ENCODE data around the gene BIN1. TPM values are rescaled to one million over a fixed set of nuclear protein-coding genes. Genes with fewer than 3 reads are reported as not detected.

The BIN1 gene
- total RNA-seq, 1 donor from 2014 or later = 26.9 TPM

DNA sequence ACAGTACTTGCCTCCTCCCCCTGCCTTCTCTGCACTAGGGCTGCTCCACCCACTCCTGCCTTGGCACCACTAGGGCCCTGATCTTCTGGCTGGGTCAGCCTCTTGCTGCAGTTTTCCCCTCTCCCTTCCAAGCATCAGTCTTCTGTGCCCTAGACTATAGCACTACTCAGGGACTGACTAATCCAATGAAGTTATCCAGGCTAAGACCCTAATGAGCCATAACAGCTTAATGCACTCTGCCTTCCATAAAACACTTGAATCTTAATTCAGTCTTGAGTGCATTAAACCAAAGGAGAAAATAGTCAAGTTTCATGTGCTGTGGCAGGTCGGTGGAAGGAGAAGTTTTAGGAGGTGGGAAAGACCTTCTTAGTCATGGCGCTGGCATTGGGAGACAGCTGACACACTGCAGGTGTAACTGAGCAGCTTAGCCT, 95.7 kb downstream of the BIN1 start:
- H4K20me1 ChIP-seq (ENCODE audit: low read depth) = no peaks in the 10 kb centered on the region
- no peak for DNase-seq (ENCODE audit: low spot score)
- H3K36me3 ChIP-seq = no peaks in the 10 kb centered on the region
- H3K4me1 Mint-ChIP-seq = peaks cover 5% of the 10 kb centered on the region
- no peak overlapping the region for H3K27ac Mint-ChIP-seq
- no peak overlapping the region for H3K4me3 ChIP-seq
- no peaks in the 10 kb centered on the region for H3K36me3 Mint-ChIP-seq
- no peaks in the 10 kb centered on the region for H3F3A ChIP-seq (ENCODE audit: low read depth)
- peaks cover 9% of the 10 kb centered on the region for H3K4me1 ChIP-seq
- H3K4me2 ChIP-seq = no peak overlapping the region
- H3K27me3 ChIP-seq = no peaks in the 10 kb centered on the region
- no peaks in the 10 kb centered on the region for H3K9me3 Mint-ChIP-seq
- H3K9ac ChIP-seq = no peak overlapping the region
- no peak overlapping the region for H2AFZ ChIP-seq (replicated peaks)
- H3K27ac ChIP-seq = no peak overlapping the region
- no peak for TF ChIP-seq EZH2phosphoT487 (IDR thresholded peaks at IDR 0.05)
- TF ChIP-seq, protein P1, sequence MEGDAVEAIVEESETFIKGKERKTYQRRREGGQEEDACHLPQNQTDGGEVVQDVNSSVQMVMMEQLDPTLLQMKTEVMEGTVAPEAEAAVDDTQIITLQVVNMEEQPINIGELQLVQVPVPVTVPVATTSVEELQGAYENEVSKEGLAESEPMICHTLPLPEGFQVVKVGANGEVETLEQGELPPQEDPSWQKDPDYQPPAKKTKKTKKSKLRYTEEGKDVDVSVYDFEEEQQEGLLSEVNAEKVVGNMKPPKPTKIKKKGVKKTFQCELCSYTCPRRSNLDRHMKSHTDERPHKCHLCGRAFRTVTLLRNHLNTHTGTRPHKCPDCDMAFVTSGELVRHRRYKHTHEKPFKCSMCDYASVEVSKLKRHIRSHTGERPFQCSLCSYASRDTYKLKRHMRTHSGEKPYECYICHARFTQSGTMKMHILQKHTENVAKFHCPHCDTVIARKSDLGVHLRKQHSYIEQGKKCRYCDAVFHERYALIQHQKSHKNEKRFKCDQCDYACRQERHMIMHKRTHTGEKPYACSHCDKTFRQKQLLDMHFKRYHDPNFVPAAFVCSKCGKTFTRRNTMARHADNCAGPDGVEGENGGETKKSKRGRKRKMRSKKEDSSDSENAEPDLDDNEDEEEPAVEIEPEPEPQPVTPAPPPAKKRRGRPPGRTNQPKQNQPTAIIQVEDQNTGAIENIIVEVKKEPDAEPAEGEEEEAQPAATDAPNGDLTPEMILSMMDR (IDR thresholded peaks at IDR 0.05) = no peak
- TF ChIP-seq EZH2 (IDR thresholded peaks at IDR 0.05) = no peak
- H3K4me3 Mint-ChIP-seq = no peak overlapping the region
- no peaks in the 10 kb centered on the region for H3K79me2 ChIP-seq (ENCODE audit: low read depth)
- no peaks in the 10 kb centered on the region for H3K27me3 Mint-ChIP-seq (ENCODE audit: insufficient read depth, low read depth)
- no peaks in the 10 kb centered on the region for H3K9me3 ChIP-seq (ENCODE audit: low read depth)

DNA sequence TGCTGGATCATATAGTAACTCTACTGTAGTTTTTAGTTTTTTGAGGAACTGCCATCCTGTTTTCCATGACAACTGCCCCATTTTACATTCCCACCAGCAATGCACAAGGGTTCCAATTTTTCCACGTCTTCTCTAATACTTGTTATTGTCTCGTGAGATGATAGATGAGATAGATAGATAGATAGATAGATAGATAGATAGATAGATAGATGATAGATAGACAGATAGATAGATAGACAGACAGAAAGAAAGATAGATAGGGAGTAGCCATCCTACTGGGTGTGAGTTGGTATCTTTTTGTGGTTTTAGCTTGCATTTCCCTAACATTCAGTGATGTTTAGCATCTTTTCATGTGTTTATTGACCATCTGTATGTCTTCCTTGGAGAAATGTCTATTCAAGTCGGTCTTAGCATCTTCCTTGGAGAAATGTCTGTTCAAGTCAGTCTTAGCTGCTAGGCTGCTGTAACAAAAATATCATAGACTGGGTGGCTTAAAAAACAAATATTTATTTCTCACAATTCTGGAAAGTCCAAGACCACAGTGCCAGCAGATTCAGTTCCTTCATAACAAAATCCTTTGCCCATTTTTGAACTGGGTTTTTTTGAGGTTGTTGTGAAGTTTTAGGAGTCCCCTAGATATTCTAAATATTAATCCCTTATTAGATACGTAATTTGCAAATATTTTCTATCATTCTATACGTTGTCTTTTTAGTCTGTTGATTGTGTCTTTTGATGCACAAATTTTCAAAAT, 98.5 kb downstream of the BIN1 start:
- no peaks in the 10 kb centered on the region for H3K9me3 ChIP-seq (ENCODE audit: low read depth)
- Mint-ChIP-seq H3K4me3 (no peak overlapping the region), H3K27ac (no peak overlapping the region), H3K4me1 (peaks cover 20% of the 10 kb centered on the region), H3K27me3 (ENCODE audit: insufficient read depth, low read depth) (no peaks in the 10 kb centered on the region), H3K9me3 (no peaks in the 10 kb centered on the region), H3K36me3 (no peaks in the 10 kb centered on the region)
- no peaks in the 10 kb centered on the region for H3K79me2 ChIP-seq (ENCODE audit: low read depth)
- H4K20me1 ChIP-seq (ENCODE audit: low read depth) = no peaks in the 10 kb centered on the region
- H3K27ac ChIP-seq = no peak overlapping the region
- no peak overlapping the region for H2AFZ ChIP-seq (replicated peaks)
- H3K9ac ChIP-seq = no peak overlapping the region
- no peaks in the 10 kb centered on the region for H3K27me3 ChIP-seq
- TF ChIP-seq EZH2 (IDR thresholded peaks at IDR 0.05) (no peak), EZH2phosphoT487 (IDR thresholded peaks at IDR 0.05) (no peak)
- TF ChIP-seq, protein P1 (IDR thresholded peaks at IDR 0.05) = no peak
- H3K4me1 ChIP-seq = peaks cover 3% of the 10 kb centered on the region
- H3F3A ChIP-seq (ENCODE audit: low read depth) = no peaks in the 10 kb centered on the region
- H3K36me3 ChIP-seq = no peaks in the 10 kb centered on the region
- DNase-seq (ENCODE audit: low spot score) = no peak
- no peak overlapping the region for H3K4me2 ChIP-seq
- H3K4me3 ChIP-seq = no peak overlapping the region

DNA sequence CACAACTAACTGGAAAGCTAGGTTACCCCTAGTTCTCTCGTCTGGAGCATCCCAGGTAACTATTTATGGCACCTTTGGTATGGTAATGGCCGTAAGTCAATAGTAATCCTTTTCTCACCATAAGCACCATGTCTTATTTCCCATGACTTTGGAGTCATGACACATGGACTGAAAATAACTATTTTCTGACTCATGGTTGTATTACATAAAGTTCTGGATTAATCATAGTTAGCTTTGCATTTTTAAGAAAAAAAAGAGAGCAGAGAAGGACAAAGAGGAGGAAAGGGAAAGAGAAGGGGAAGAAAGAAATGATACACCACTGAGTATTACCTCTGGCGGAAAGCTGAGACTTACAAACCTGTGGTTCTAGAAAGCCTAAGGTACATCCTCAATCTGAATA, 99.3 kb downstream of the BIN1 start:
- Mint-ChIP-seq H3K27me3 (ENCODE audit: insufficient read depth, low read depth) (no peaks in the 10 kb centered on the region), H3K36me3 (no peaks in the 10 kb centered on the region), H3K27ac (no peak overlapping the region), H3K9me3 (no peaks in the 10 kb centered on the region), H3K4me3 (no peak overlapping the region), H3K4me1 (peaks cover 20% of the 10 kb centered on the region)
- Histone ChIP-seq H3F3A (ENCODE audit: low read depth) (no peaks in the 10 kb centered on the region), H3K4me3 (no peak overlapping the region), H3K27me3 (no peaks in the 10 kb centered on the region), H4K20me1 (ENCODE audit: low read depth) (no peaks in the 10 kb centered on the region), H3K4me2 (no peak overlapping the region), H3K36me3 (no peaks in the 10 kb centered on the region), H3K9ac (no peak overlapping the region), H3K4me1 (peaks cover 8% of the 10 kb centered on the region), H3K79me2 (ENCODE audit: low read depth) (no peaks in the 10 kb centered on the region), H2AFZ (replicated peaks) (no peak overlapping the region), H3K27ac (no peak overlapping the region), H3K9me3 (ENCODE audit: low read depth) (no peaks in the 10 kb centered on the region)
- no peak for DNase-seq (ENCODE audit: low spot score)
- TF ChIP-seq EZH2 (IDR thresholded peaks at IDR 0.05) (no peak), EZH2phosphoT487 (IDR thresholded peaks at IDR 0.05) (no peak)

DNA sequence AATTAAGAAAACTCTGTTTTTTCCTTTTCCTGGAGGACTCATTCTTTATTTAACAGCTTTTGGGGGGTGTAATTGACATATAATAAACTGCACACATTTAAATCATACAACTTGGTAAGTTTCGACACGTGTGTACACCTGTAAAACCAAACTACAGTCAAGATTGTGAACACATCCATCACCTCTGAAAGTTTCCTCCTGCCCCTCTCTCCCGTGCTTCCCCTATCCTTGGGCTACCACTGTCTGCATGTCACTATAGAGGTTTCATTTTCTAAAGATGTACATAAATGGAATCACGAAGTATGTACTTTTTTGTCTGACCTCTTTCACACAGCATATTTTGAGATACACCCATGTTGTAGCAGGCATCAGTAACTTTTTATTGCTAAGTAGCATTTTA, 100.0 kb downstream of the BIN1 start:
- Histone ChIP-seq H4K20me1 (ENCODE audit: low read depth) (no peaks in the 10 kb centered on the region), H3K9ac (no peak overlapping the region), H2AFZ (replicated peaks) (no peak overlapping the region), H3F3A (ENCODE audit: low read depth) (no peaks in the 10 kb centered on the region), H3K9me3 (ENCODE audit: low read depth) (no peaks in the 10 kb centered on the region), H3K27me3 (no peaks in the 10 kb centered on the region), H3K36me3 (no peaks in the 10 kb centered on the region), H3K4me3 (no peak overlapping the region), H3K27ac (no peak overlapping the region), H3K4me1 (peaks cover 14% of the 10 kb centered on the region), H3K4me2 (no peak overlapping the region), H3K79me2 (ENCODE audit: low read depth) (no peaks in the 10 kb centered on the region)
- no peak for DNase-seq (ENCODE audit: low spot score)
- Mint-ChIP-seq H3K4me3 (no peak overlapping the region), H3K27me3 (ENCODE audit: insufficient read depth, low read depth) (no peaks in the 10 kb centered on the region), H3K9me3 (no peaks in the 10 kb centered on the region), H3K36me3 (no peaks in the 10 kb centered on the region), H3K4me1 (peaks cover 20% of the 10 kb centered on the region), H3K27ac (no peak overlapping the region)
- TF ChIP-seq EZH2 (IDR thresholded peaks at IDR 0.05) (no peak), EZH2phosphoT487 (IDR thresholded peaks at IDR 0.05) (no peak)
- TF ChIP-seq, protein P1 (IDR thresholded peaks at IDR 0.05) = no peak

Measured in neural progenitor cell (in vitro differentiated cells).